ENCODE measurements around the gene UGGT1.

DNA sequence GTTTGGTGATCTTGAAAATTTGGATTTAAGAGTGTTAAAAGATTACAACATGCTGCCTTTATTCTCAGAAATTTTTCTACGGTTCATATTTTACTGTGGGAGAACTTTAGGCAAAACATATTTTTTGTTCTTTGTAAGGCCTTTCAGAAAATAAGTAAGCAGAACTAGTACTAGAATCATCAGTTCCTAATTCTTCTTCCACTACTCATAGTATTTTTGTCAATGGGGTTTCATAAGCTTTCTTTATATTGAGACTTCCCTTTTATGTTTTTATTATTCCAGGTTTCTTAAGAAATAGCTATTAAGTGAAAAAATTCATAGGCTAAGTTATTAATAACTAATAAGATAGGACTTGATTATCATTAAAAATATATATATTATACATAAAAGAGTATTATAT is 12.4 kb downstream of the UGGT1 start:
- TF ChIP-seq, protein P1, sequence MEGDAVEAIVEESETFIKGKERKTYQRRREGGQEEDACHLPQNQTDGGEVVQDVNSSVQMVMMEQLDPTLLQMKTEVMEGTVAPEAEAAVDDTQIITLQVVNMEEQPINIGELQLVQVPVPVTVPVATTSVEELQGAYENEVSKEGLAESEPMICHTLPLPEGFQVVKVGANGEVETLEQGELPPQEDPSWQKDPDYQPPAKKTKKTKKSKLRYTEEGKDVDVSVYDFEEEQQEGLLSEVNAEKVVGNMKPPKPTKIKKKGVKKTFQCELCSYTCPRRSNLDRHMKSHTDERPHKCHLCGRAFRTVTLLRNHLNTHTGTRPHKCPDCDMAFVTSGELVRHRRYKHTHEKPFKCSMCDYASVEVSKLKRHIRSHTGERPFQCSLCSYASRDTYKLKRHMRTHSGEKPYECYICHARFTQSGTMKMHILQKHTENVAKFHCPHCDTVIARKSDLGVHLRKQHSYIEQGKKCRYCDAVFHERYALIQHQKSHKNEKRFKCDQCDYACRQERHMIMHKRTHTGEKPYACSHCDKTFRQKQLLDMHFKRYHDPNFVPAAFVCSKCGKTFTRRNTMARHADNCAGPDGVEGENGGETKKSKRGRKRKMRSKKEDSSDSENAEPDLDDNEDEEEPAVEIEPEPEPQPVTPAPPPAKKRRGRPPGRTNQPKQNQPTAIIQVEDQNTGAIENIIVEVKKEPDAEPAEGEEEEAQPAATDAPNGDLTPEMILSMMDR (IDR thresholded peaks at IDR 0.05; ENCODE audit: extremely low read depth in 1 of 2, insufficient read depth in 1 of 2, low read depth in 1 of 2, low read length in 2 of 2), result no peak
- no peak for TF ChIP-seq MYC (IDR thresholded peaks at IDR 0.05; ENCODE audit: low read depth, low read length)
- no peak for TF ChIP-seq POLR2A (IDR thresholded peaks at IDR 0.05; ENCODE audit: low read depth, low read length)
- no peak for TF ChIP-seq EZH2 (IDR thresholded peaks at IDR 0.05; ENCODE audit: borderline replicate concordance, low read depth, low read length, severe bottlenecking)
- TF ChIP-seq POLR2AphosphoS5 (IDR thresholded peaks at IDR 0.05; ENCODE audit: insufficient read depth, low read depth, low read length), result no peak

Data from endothelial cell of umbilical vein (primary cell).